Measurements from ENCODE around the gene CEMIP. TPM values are rescaled to one million over a fixed set of nuclear protein-coding genes. Genes with fewer than 3 reads are reported as not detected.

CEMIP gene
- total RNA-seq, 1 donor from 2014 or later: under 0.01 TPM

DNA sequence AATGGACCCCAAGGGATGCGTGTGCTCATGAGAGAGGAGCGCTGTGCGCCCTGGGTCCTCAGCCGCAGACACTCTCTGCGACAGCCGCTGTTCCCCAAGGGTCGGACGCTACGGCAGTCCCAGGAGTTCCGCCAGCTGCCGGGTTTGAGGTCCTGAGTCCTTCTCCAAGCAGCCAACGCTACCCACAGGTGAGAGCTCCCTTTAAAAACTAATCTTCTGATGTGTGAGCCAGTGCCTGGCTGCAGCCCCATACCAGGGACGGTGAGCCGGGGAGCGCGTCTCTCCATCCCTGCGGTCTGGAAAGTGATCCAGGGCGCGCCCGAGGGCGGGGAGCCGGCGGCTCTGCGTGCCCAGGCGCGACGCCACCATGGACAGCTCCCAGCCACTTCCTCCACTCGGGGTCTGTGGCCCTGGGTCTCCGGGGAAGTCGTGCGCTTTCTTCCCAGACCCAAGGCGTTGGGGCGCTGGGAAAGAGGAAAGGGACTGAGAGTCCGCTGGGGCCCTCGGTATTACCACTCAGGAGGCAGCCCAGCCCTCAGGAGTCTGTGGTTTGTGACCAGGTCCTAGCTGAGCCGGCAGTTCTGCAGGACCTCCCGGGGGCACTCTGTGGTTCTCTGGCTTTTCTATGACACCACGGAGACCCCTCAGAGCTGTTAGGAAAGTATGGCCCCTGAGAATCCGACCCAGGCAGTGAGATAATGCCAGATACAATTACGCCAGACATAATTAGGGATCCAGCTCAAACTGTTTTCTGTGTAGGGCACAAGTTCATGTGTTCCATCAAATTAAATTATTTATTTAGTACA is 1.4 kb downstream of the CEMIP start:
- no peak for DNase-seq (ENCODE audit: low read depth)

DNA sequence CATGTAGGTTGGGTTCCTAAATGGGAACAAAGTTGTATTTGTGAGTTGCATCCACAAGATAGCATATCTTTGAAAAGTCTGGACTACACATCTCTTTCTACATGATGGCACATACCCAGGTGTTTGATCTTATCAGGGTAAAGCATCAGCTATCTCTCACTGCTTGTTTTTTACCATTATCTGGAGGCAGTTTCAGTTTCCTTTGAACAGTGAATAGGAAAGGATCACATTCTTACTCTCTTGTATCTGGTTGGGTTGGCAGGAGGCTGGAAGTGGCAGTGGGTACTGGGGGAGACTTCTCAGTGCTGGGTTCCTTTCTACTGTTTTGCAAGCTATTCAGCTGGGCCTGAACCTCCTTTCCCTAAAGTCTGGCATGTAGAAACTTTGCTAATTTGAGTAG is 4.1 kb downstream of the CEMIP start:
- no peak overlapping the region for H3K4me3 ChIP-seq (ENCODE audit: low read depth, low read length)
- H3K27me3 ChIP-seq (ENCODE audit: control insufficient read depth, insufficient read depth, low read length): peaks cover 36% of the 10 kb centered on the region
- DNase-seq (ENCODE audit: low read depth): no peak
- H3K36me3 ChIP-seq (ENCODE audit: control insufficient read depth, insufficient read depth, low read length): no peaks in the 10 kb centered on the region
- TF ChIP-seq, protein P1, sequence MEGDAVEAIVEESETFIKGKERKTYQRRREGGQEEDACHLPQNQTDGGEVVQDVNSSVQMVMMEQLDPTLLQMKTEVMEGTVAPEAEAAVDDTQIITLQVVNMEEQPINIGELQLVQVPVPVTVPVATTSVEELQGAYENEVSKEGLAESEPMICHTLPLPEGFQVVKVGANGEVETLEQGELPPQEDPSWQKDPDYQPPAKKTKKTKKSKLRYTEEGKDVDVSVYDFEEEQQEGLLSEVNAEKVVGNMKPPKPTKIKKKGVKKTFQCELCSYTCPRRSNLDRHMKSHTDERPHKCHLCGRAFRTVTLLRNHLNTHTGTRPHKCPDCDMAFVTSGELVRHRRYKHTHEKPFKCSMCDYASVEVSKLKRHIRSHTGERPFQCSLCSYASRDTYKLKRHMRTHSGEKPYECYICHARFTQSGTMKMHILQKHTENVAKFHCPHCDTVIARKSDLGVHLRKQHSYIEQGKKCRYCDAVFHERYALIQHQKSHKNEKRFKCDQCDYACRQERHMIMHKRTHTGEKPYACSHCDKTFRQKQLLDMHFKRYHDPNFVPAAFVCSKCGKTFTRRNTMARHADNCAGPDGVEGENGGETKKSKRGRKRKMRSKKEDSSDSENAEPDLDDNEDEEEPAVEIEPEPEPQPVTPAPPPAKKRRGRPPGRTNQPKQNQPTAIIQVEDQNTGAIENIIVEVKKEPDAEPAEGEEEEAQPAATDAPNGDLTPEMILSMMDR (IDR thresholded peaks at IDR 0.05; ENCODE audit: insufficient read depth, low read length, poor library complexity, severe bottlenecking): no peak

More for the DNA sequence above, 1.4 kb downstream of the CEMIP start:
- H3K36me3 ChIP-seq (ENCODE audit: control insufficient read depth, insufficient read depth, low read length): no peaks in the 10 kb centered on the region
- peaks cover 37% of the 10 kb centered on the region for H3K27me3 ChIP-seq (ENCODE audit: control insufficient read depth, insufficient read depth, low read length)
- TF ChIP-seq, protein P1 (IDR thresholded peaks at IDR 0.05; ENCODE audit: insufficient read depth, low read length, poor library complexity, severe bottlenecking): no peak
- H3K4me3 ChIP-seq (ENCODE audit: low read depth, low read length): no peak overlapping the region

DNA sequence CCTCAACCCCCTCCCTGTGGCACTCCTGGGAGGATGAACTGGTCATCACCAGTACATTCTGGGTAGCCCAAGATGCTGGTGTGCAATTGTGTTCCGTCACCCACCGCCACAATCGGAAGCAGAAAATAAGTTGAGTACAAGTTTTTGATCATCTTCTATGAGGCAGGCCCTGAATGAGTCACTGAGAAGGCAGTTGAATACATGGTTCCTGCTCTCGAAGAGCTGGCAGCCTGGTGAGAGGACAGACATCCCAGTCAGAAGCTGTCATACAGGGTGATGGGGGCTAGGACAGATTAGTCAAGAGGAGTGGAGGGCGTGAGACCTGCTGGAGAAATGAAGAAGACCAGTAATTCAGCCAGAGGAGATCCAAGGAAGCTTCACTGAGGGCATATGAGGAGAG is 6.2 kb downstream of the CEMIP start:
- TF ChIP-seq, protein P1 (IDR thresholded peaks at IDR 0.05; ENCODE audit: insufficient read depth, low read length, poor library complexity, severe bottlenecking): no peak
- H3K27me3 ChIP-seq (ENCODE audit: control insufficient read depth, insufficient read depth, low read length): peaks cover 18% of the 10 kb centered on the region
- H3K4me3 ChIP-seq (ENCODE audit: low read depth, low read length): no peak overlapping the region
- no peak for DNase-seq (ENCODE audit: low read depth)
- H3K36me3 ChIP-seq (ENCODE audit: control insufficient read depth, insufficient read depth, low read length): no peaks in the 10 kb centered on the region

DNA sequence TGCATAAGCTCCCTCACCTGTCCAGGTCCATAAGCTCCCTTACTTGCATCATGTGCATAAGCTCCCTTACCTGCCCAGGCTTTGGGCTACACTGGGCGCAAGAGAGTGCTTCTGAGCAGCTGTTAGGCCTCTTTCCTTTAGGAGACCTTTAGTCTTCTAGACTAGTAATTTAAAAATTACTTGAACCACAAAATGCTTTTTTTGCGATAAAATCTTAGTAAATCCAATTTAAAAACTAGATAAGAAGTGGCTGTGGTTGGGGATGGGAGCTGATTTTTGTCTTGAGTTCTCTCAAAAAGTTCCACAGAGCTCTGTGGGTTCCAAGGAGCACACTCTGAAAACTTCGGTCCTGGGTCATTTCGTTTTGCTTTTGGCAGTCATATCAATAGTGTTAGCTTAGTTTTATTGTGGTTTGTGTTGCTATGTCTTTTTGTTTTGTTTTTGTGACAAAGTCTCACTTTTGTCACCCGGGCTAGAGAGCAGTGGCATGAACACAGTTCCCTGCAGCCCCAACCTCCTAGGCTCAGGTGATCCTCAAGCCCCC is 6.7 kb downstream of the CEMIP start:
- no peak for DNase-seq (ENCODE audit: low read depth)
- Histone ChIP-seq H3K27me3 (ENCODE audit: control insufficient read depth, insufficient read depth, low read length) (peaks cover 12% of the 10 kb centered on the region), H3K4me3 (ENCODE audit: low read depth, low read length) (no peak overlapping the region), H3K36me3 (ENCODE audit: control insufficient read depth, insufficient read depth, low read length) (no peaks in the 10 kb centered on the region)
- TF ChIP-seq, protein P1 (IDR thresholded peaks at IDR 0.05; ENCODE audit: insufficient read depth, low read length, poor library complexity, severe bottlenecking): no peak

DNA sequence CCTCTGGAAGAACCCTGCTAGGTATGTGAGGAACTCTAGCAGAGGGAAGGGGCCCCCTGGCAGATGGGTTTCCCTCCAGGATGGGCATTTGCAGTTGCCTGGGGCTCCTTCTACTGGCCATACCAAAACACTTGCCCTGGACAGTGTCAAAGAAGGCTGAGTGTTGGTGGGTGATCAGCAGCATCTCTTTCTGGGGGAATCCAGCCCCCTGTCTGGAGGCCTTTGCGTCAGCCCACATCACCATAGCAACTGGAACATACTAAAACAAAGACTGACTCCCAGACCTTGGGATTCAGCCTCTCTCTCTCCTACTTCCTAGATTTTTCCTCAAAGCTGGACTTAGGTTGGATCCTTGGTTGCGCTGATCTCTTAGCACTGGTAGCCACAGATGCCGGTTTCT is 8.1 kb downstream of the CEMIP start:
- H3K36me3 ChIP-seq (ENCODE audit: control insufficient read depth, insufficient read depth, low read length): no peaks in the 10 kb centered on the region
- TF ChIP-seq, protein P1 (IDR thresholded peaks at IDR 0.05; ENCODE audit: insufficient read depth, low read length, poor library complexity, severe bottlenecking): no peak
- DNase-seq (ENCODE audit: low read depth): no peak
- H3K27me3 ChIP-seq (ENCODE audit: control insufficient read depth, insufficient read depth, low read length): peaks cover 11% of the 10 kb centered on the region
- no peak overlapping the region for H3K4me3 ChIP-seq (ENCODE audit: low read depth, low read length)

Measured in kidney epithelial cell (primary cell).